Measurements from ENCODE around the gene KLK8.

The KLK8 gene

DNA sequence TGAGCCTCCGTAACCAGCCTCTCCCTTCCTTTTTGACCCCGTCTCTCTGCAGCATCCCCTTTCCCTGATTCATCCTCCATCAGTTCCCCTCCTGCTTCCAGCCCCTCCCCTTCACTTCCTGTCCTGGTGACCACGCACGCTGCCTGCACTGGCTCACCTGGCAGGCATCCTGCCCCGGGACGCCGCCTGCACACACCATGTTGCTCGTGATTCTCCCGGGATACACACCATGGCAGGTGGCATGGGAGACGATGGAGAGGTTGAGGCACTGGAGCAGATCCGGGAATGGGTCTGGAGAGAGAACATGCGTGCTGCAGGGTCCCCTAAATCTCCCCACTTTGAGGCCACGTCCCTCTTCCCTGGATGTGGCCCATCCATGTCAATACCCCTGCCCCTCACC, 29.2 kb upstream of the KLK8 start:
- no peaks in the 10 kb centered on the region for H3K9me3 ChIP-seq (ENCODE audit: insufficient read depth, low read length)
- no peaks in the 10 kb centered on the region for H3K36me3 ChIP-seq (ENCODE audit: low read length)
- no peaks in the 10 kb centered on the region for H3K27me3 ChIP-seq (ENCODE audit: low read length)
- no peak overlapping the region for H3K9ac ChIP-seq (ENCODE audit: low read length)
- H3K9me2 ChIP-seq (replicated peaks; ENCODE audit: insufficient read depth, low read length), result no peaks in the 10 kb centered on the region
- H2AFZ ChIP-seq (ENCODE audit: low read depth, low read length, severe bottlenecking), result no peak overlapping the region
- H3K27ac ChIP-seq (ENCODE audit: low read depth, low read length), result no peak overlapping the region
- no peak overlapping the region for H3K4me2 ChIP-seq (ENCODE audit: low read depth, low read length, poor library complexity, severe bottlenecking)
- H3K79me2 ChIP-seq (ENCODE audit: insufficient read depth, low read length), result no peaks in the 10 kb centered on the region
- H4K20me1 ChIP-seq (ENCODE audit: low read depth, low read length), result no peaks in the 10 kb centered on the region
- H3K4me3 ChIP-seq (ENCODE audit: insufficient read depth, low read length, poor library complexity, severe bottlenecking), result no peak overlapping the region
- TF ChIP-seq, protein P1, sequence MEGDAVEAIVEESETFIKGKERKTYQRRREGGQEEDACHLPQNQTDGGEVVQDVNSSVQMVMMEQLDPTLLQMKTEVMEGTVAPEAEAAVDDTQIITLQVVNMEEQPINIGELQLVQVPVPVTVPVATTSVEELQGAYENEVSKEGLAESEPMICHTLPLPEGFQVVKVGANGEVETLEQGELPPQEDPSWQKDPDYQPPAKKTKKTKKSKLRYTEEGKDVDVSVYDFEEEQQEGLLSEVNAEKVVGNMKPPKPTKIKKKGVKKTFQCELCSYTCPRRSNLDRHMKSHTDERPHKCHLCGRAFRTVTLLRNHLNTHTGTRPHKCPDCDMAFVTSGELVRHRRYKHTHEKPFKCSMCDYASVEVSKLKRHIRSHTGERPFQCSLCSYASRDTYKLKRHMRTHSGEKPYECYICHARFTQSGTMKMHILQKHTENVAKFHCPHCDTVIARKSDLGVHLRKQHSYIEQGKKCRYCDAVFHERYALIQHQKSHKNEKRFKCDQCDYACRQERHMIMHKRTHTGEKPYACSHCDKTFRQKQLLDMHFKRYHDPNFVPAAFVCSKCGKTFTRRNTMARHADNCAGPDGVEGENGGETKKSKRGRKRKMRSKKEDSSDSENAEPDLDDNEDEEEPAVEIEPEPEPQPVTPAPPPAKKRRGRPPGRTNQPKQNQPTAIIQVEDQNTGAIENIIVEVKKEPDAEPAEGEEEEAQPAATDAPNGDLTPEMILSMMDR (IDR thresholded peaks at IDR 0.05; ENCODE audit: insufficient read depth, low read length, poor library complexity, severe bottlenecking), result no peak
- TF ChIP-seq EZH2phosphoT487 (conservative IDR thresholded peaks at IDR 0.05; ENCODE audit: low read length), result no peak
- no peaks in the 10 kb centered on the region for H3F3A ChIP-seq (ENCODE audit: insufficient read depth)

DNA sequence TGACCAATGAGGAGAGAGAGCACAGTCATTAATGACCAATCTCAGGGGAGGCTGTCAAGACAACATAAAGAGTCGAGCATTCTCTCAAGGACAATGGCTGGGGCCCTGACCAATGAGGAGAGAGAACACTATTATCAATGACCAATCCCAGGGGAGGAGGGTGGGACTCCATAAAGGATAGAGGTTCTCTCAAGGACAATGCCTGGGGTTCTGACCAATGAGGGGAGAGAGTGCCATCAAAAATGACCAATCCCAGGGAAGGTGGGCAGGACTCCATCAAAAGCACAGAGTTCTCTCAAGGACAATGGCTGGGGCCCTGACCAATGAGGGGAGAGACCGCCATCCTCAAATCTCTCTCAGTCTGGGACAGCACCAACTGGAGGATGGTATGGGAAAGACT, 28.3 kb upstream of the KLK8 start:
- TF ChIP-seq, protein P1 (IDR thresholded peaks at IDR 0.05; ENCODE audit: insufficient read depth, low read length, poor library complexity, severe bottlenecking), result no peak
- no peak for TF ChIP-seq EZH2phosphoT487 (conservative IDR thresholded peaks at IDR 0.05; ENCODE audit: low read length)
- no peak overlapping the region for H2AFZ ChIP-seq (ENCODE audit: low read depth, low read length, severe bottlenecking)
- no peak overlapping the region for H3K9ac ChIP-seq (ENCODE audit: low read length)
- no peaks in the 10 kb centered on the region for H3K79me2 ChIP-seq (ENCODE audit: insufficient read depth, low read length)
- no peak overlapping the region for H3K27ac ChIP-seq (ENCODE audit: low read depth, low read length)
- H4K20me1 ChIP-seq (ENCODE audit: low read depth, low read length), result no peaks in the 10 kb centered on the region
- H3K9me3 ChIP-seq (ENCODE audit: insufficient read depth, low read length), result no peaks in the 10 kb centered on the region
- H3K4me2 ChIP-seq (ENCODE audit: low read depth, low read length, poor library complexity, severe bottlenecking), result no peak overlapping the region
- no peaks in the 10 kb centered on the region for H3F3A ChIP-seq (ENCODE audit: insufficient read depth)
- H3K9me2 ChIP-seq (replicated peaks; ENCODE audit: insufficient read depth, low read length), result no peaks in the 10 kb centered on the region
- no peak overlapping the region for H3K4me3 ChIP-seq (ENCODE audit: insufficient read depth, low read length, poor library complexity, severe bottlenecking)
- H3K27me3 ChIP-seq (ENCODE audit: low read length), result no peaks in the 10 kb centered on the region
- no peaks in the 10 kb centered on the region for H3K36me3 ChIP-seq (ENCODE audit: low read length)

DNA sequence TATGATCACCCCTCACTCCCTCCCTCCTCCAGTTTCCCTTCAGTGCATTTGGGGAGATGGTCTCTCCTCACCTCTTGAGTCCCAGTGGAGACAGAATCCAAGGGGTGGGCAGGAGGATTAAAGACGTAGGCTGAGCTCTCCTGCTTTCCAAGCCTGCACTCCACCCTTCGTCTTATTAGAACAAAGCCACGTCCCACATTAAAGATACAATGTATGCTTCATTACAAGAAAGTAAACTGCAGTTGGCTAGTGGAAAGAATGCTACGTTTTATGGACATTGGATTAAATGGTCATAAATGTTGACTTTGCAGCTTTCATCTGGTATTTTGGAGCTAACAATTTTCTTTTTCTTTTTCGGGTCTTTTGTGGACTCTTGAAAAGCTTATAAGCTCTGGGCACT, 26.5 kb upstream of the KLK8 start:
- no peaks in the 10 kb centered on the region for H3K9me3 ChIP-seq (ENCODE audit: insufficient read depth, low read length)
- TF ChIP-seq, protein P1 (IDR thresholded peaks at IDR 0.05; ENCODE audit: insufficient read depth, low read length, poor library complexity, severe bottlenecking), result no peak
- TF ChIP-seq EZH2phosphoT487 (conservative IDR thresholded peaks at IDR 0.05; ENCODE audit: low read length), result no peak
- no peaks in the 10 kb centered on the region for H3K9me2 ChIP-seq (replicated peaks; ENCODE audit: insufficient read depth, low read length)
- no peak overlapping the region for H3K9ac ChIP-seq (ENCODE audit: low read length)
- H3K36me3 ChIP-seq (ENCODE audit: low read length), result no peaks in the 10 kb centered on the region
- no peaks in the 10 kb centered on the region for H4K20me1 ChIP-seq (ENCODE audit: low read depth, low read length)
- no peaks in the 10 kb centered on the region for H3K27me3 ChIP-seq (ENCODE audit: low read length)
- H2AFZ ChIP-seq (ENCODE audit: low read depth, low read length, severe bottlenecking), result no peak overlapping the region
- no peak overlapping the region for H3K4me2 ChIP-seq (ENCODE audit: low read depth, low read length, poor library complexity, severe bottlenecking)
- H3F3A ChIP-seq (ENCODE audit: insufficient read depth), result no peaks in the 10 kb centered on the region
- no peak overlapping the region for H3K4me3 ChIP-seq (ENCODE audit: insufficient read depth, low read length, poor library complexity, severe bottlenecking)
- no peak overlapping the region for H3K27ac ChIP-seq (ENCODE audit: low read depth, low read length)
- no peaks in the 10 kb centered on the region for H3K79me2 ChIP-seq (ENCODE audit: insufficient read depth, low read length)

Measured in SU-DHL-6 (cell line).